Stimulated activated CD4-positive, alpha-beta T cell treated with anti-CD3 and anti-CD28 coated beads, Interleukin-1b, Interleukin-23, amount 100 ng/mL, for 1 hour (primary cell): ENCODE data around the gene TAS2R43.
"Not testable (repeated sequence)": the region's sequence is repeated elsewhere in the genome, so short reads cannot be mapped to it uniquely, and the experiment has no call there.

Source experiments
- DNase-seq, 2 donors: peaks; one replicate each; pipeline ENCODE4 v3.0.0-alpha.2; 2020; ENCODE audit warnings: low read depth in 2 of 2

Gene TAS2R43

DNA sequence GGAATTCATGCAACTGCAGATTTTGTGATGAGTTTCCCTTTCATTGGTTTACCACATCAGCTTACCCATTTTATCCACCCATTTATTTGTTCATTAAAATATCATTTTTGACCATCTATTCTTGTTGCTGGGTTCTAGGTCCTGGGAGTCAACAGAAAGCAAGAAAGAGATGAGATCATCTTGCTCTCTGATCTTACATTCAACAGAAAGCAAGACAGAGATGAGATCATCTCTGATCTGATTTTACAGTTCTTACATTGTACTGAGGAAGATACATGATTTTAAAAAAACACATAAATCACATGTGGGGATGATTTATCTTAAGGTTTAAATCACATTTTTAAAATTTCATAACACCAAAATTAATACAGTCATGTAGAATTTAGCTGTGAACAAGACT lies 32.3 kb downstream of the TAS2R43 start:
- no peak for DNase-seq

DNA sequence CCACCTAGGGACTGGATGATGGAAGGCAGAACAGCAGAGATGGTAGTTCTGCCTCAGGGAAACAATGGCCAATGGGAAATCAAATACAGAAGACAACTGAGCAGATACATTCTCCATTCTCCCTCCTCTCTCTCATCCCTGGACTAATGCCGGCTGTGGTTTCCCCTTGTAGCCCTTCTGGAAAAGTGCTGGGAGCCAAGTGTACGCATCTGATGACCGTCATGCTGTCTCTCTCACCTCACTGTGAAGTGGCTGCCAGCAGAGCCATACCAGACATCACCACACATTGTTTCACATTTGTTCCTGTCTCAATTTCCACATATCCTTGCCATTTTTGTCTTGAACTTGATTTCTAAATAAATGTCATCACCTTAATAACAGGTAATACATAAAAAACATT lies 33.1 kb downstream of the TAS2R43 start:
- DNase-seq = no peak

DNA sequence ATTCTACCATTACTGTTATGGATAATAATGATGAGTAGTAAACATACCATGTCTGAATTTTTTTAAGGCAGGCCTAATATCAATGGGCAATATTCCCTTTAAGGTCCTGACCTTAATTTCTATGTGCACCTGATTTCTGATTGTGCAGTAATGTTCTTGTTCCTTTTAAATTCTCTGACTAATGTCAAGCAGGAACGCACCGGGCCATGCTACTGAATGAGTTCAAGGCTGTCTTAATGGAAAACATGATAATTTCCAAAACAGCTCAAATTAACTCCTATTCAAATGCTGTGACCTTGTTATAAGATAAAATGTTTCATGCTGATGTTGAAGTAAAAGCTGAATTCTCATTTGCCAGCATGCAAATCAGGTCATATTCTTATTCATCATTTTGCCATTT lies 36.8 kb downstream of the TAS2R43 start:
- no peak for DNase-seq

DNA sequence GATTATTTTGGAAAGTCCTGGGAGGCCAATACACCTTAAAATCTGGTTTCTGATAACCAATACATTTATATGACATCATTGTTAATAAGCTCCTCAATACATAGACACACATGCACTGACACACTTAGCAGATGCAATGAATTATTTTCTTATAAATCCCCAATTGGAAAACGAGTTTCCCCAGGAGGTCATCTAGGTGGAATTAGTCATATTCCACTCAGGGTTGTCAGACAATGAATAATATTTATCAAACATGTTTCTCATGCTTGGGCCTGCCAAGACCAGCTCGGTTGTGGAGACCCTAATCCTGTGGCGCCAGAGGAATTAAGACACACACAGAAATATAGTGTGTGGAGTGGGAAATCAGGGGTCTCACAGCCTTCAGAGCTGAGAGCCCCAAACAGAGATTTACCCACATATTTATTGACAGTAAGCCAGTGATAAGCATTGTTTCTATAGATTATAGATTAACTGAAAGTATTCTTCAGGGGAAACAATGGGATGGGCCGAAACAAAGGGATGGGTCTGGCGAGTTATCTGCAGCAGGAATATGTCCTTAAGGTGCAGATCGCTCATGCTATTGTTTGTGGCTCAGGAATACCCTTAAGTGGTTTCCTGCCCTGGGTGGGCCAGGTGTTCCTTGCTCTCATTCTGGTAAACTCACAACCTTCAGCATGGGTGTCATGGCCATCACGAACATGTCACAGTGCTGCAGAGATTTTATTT lies 42.1 kb downstream of the TAS2R43 start:
- DNase-seq = not testable (repeated sequence)

DNA sequence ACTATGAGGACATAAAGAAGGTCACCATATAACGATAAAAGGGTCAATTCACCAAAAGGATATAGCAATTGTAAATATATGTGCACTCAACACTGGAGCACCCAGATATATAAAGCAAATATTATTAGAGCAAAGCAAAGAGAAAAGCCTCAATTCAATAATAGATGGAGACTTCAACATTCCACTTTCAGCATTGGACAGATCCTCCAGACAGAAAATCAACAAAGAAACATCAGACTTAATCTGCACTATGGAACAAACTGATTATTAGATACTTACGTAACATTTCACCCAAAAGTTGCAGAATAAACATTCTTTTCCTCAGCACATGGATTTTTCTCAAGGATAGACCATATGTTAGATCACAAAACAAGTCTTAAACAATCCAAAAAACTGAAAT lies 50.7 kb downstream of the TAS2R43 start:
- not testable (repeated sequence) for DNase-seq
